Measurements from ENCODE around the gene SLC26A9. TPM values are rescaled to one million over a fixed set of nuclear protein-coding genes. Genes with fewer than 3 reads are reported as not detected.

The SLC26A9 gene
- total and polyA plus RNA-seq, 2 donors (not counting 3 experiments of a cell fraction or from before 2014, with no cell fraction given), result 0.10 to 0.20 TPM

DNA sequence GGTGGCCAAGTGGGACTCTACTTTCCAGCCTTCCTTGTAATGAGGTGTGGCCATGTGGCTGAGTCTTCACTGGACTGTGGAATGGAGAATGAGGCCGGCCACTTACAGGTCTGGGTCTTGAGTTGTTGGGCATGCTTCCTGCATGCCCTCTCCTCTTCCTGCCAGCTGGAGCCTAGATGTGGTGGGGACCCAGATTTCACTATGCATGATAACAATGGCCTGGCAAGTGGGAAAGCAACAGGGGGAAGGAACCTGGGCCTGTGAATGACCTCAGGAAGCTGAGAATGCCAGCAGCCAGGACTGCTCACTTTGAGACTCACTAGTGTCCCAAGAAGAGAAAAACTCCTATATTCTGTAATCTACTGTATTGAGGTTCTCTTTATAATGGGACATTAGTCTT lies 8.5 kb upstream of the SLC26A9 start:
- Histone ChIP-seq H3K9me3 (replicated peaks; ENCODE audit: control insufficient read depth, insufficient read depth, low read length) (no peaks in the 10 kb centered on the region), H2AFZ (ENCODE audit: low read depth, low read length) (no peak overlapping the region), H3K9ac (replicated peaks; ENCODE audit: extremely low read depth, insufficient read depth, low read length) (no peak overlapping the region), H3K79me2 (ENCODE audit: control insufficient read depth, insufficient read depth, low read length) (no peaks in the 10 kb centered on the region), H3K4me3 (replicated peaks in 1 of 3; ENCODE audit: insufficient read depth in 1 of 3, low read depth in 1 of 3, low read length in 3 of 3) (no peak overlapping the region), H3K4me2 (ENCODE audit: insufficient read depth, low read length) (no peak overlapping the region), H3K36me3 (ENCODE audit: control insufficient read depth in 2 of 2, extremely low read depth in 1 of 2, insufficient read depth in 2 of 2, low read length in 2 of 2) (no peaks in the 10 kb centered on the region), H3K27me3 (ENCODE audit: control insufficient read depth in 2 of 2, insufficient read depth in 2 of 2, low read length in 2 of 2) (peaks cover 14 to 15% of the 10 kb centered on the region in 2 experiments), H3K27ac (ENCODE audit: insufficient read depth, low read depth, low read length) (no peak overlapping the region), H4K20me1 (replicated peaks; ENCODE audit: control insufficient read depth, extremely low read depth, insufficient read depth, low read length) (no peaks in the 10 kb centered on the region), H3K4me1 (ENCODE audit: control insufficient read depth, extremely low read depth, insufficient read depth, low read length) (peaks cover 11% of the 10 kb centered on the region), H3K9me1 (replicated peaks; ENCODE audit: control insufficient read depth, extremely low read depth, insufficient read depth, low read length) (no peaks in the 10 kb centered on the region)
- FAIRE-seq, result peak; percentile 78
- CTCF ChIA-PET, result interaction anchor here (0.9 to 4.0 kb wide), 5 partner anchors 10 to 33 kb away, joined by 3 to 66 read pairs (median 10); no protein-coding TSS in a partner anchor
- TF ChIP-seq FOS (IDR thresholded peaks at IDR 0.05; ENCODE audit: borderline replicate concordance, insufficient read depth, low read length), result no peak
- TF ChIP-seq, protein P1, sequence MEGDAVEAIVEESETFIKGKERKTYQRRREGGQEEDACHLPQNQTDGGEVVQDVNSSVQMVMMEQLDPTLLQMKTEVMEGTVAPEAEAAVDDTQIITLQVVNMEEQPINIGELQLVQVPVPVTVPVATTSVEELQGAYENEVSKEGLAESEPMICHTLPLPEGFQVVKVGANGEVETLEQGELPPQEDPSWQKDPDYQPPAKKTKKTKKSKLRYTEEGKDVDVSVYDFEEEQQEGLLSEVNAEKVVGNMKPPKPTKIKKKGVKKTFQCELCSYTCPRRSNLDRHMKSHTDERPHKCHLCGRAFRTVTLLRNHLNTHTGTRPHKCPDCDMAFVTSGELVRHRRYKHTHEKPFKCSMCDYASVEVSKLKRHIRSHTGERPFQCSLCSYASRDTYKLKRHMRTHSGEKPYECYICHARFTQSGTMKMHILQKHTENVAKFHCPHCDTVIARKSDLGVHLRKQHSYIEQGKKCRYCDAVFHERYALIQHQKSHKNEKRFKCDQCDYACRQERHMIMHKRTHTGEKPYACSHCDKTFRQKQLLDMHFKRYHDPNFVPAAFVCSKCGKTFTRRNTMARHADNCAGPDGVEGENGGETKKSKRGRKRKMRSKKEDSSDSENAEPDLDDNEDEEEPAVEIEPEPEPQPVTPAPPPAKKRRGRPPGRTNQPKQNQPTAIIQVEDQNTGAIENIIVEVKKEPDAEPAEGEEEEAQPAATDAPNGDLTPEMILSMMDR (IDR thresholded peaks at IDR 0.05; ENCODE audit: extremely low read depth in 1 of 2, insufficient read depth in 1 of 2, low read depth in 1 of 2, low read length in 2 of 2), result no peak
- TF ChIP-seq EZH2 (IDR thresholded peaks at IDR 0.05; ENCODE audit: borderline replicate concordance, low read depth, low read length, severe bottlenecking), result no peak
- BruUV-seq (replicated peaks), result no TSS peak
- DNase-seq (ENCODE audit: low read depth, low spot score), result peak; percentile 59
- dilution Hi-C loops (cut with MboI; ENCODE audit: extremely low pct_ligation_motif_present, low sequenced_read_pairs) (no loop called here), intact Hi-C loops (cut with micrococcal nuclease) (loop anchor here (2.0 kb wide), 1 partner anchor 15 kb away; no protein-coding TSS in a partner anchor)
- POLR2A ChIA-PET, result no interaction called here

DNA sequence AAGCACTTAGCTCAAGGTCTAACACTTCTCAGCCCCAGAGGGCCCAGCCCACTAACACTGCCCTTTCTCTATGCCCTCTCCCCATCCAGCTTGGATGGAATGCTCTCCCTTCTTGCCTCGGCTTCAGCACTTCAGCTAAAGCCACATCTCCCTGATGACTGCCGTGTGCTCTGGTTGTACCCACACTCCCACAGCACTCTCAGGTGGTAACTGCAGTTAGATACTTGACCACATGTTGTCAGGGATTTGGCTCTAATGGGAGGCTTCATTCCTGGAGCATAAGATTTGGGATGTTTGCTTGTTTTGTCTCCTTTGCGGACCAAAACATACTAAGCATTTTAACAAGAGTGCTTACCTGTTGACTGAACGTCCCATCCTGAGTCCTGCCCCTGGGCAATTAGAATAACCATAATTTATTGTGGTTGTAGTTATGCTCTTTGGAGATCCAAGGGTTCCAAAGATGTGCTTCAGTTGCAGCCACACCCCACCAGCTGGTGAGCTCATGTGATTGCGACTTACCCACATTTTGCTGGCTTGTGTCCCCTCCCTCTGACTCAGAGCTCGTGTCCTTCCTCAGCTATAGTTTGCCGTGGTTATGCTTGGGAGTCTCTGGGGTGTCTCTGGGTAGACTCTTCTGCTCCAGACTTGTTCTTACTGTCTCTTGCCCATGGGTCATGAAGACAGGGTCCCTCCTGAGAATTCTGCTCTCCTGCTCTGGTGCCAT lies 7.7 kb upstream of the SLC26A9 start:
- Histone ChIP-seq H3K9ac (replicated peaks; ENCODE audit: extremely low read depth, insufficient read depth, low read length) (no peak overlapping the region), H3K4me2 (ENCODE audit: insufficient read depth, low read length) (no peak overlapping the region), H2AFZ (ENCODE audit: low read depth, low read length) (no peak overlapping the region), H3K9me1 (replicated peaks; ENCODE audit: control insufficient read depth, extremely low read depth, insufficient read depth, low read length) (no peaks in the 10 kb centered on the region), H3K4me1 (ENCODE audit: control insufficient read depth, extremely low read depth, insufficient read depth, low read length) (peaks cover 11% of the 10 kb centered on the region), H3K9me3 (replicated peaks; ENCODE audit: control insufficient read depth, insufficient read depth, low read length) (no peaks in the 10 kb centered on the region), H4K20me1 (replicated peaks; ENCODE audit: control insufficient read depth, extremely low read depth, insufficient read depth, low read length) (no peaks in the 10 kb centered on the region), H3K27me3 (ENCODE audit: control insufficient read depth in 2 of 2, insufficient read depth in 2 of 2, low read length in 2 of 2) (peaks cover 10 to 16% of the 10 kb centered on the region in 2 experiments), H3K4me3 (replicated peaks in 1 of 3; ENCODE audit: insufficient read depth in 1 of 3, low read depth in 1 of 3, low read length in 3 of 3) (no peak overlapping the region), H3K36me3 (ENCODE audit: control insufficient read depth in 2 of 2, extremely low read depth in 1 of 2, insufficient read depth in 2 of 2, low read length in 2 of 2) (no peaks in the 10 kb centered on the region), H3K79me2 (ENCODE audit: control insufficient read depth, insufficient read depth, low read length) (no peaks in the 10 kb centered on the region), H3K27ac (ENCODE audit: insufficient read depth, low read depth, low read length) (no peak overlapping the region)
- intact Hi-C loops (cut with micrococcal nuclease), result no loop called here
- dilution Hi-C loops (cut with MboI; ENCODE audit: extremely low pct_ligation_motif_present, low sequenced_read_pairs), result no loop called here
- no TSS peak for BruUV-seq (replicated peaks)
- TF ChIP-seq MYC (IDR thresholded peaks at IDR 0.05; ENCODE audit: low read depth, low read length), result no peak
- CTCF ChIA-PET, result interaction anchor here (1.1 to 4.0 kb wide), 5 partner anchors 11 to 32 kb away, joined by 3 to 66 read pairs (median 6); no protein-coding TSS in a partner anchor
- no peak for DNase-seq (ENCODE audit: low read depth, low spot score)
- no peak for FAIRE-seq
- POLR2A ChIA-PET, result no interaction called here
